DND-41 (cell line): ENCODE measurements around the gene ENTREP1.

Experiments
- ATAC-seq: fragments of 200-7000 bp; cut with Tn5 transposase; 3 replicates; pipeline ENCODE4 v1.9.1; 2021; ENCODE audit warnings: low read depth; ENCODE audit not compliant: insufficient read depth
- DNase-seq: peaks from one replicate; pipeline ENCODE4 v3.0.0-alpha.2; 2020
- H2AFZ ChIP-seq: 2 replicates; pipeline ENCODE4 v1.6.0; 2012; ENCODE audit warnings: low read depth, low read length
- H3K27ac ChIP-seq: 2 replicates; pipeline ENCODE4 v1.5.1; 2012; ENCODE audit warnings: low read length, inconsistent platforms
- H3K27me3 ChIP-seq: fragments of 200-600 bp; sonication (generic); 2 replicates; pipeline ENCODE4 v1.6.0; 2012; ENCODE audit warnings: low read length, mild to moderate bottlenecking, inconsistent platforms; ENCODE audit not compliant: insufficient read depth, poor library complexity
- H3K36me3 ChIP-seq: 2 replicates; pipeline ENCODE4 v1.5.1; 2012; ENCODE audit warnings: low read length, inconsistent platforms; ENCODE audit not compliant: insufficient read depth
- H3K4me1 ChIP-seq: 2 replicates; pipeline ENCODE4 v1.5.1; 2012; ENCODE audit warnings: mild to moderate bottlenecking, low read length; ENCODE audit not compliant: insufficient read depth
- H3K4me2 ChIP-seq: 2 replicates; pipeline ENCODE4 v1.6.0; 2012; ENCODE audit warnings: mild to moderate bottlenecking, moderate library complexity, low read length, inconsistent platforms; ENCODE audit not compliant: insufficient read depth
- H3K4me3 ChIP-seq, 2 experiments: fragments of 200-600 bp in 1 of 2; shearing (Covaris generic) in 1 of 2; 2 replicates each; pipeline ENCODE4 v1.5.1; 2012 to 2016; ENCODE audit warnings: inconsistent platforms in 2 of 2, low read length in 2 of 2, mild to moderate bottlenecking in 2 of 2, low read depth in 1 of 2, moderate library complexity in 1 of 2
- H3K79me2 ChIP-seq: 2 replicates; pipeline ENCODE4 v1.6.0; 2012; ENCODE audit warnings: low read length, inconsistent platforms; ENCODE audit not compliant: insufficient read depth
- H3K9ac ChIP-seq: 2 replicates; pipeline ENCODE4 v1.6.0; 2012; ENCODE audit warnings: low read depth, mild to moderate bottlenecking, inconsistent platforms, low read length, moderate library complexity
- H3K9me3 ChIP-seq: 2 replicates; pipeline ENCODE4 v1.5.1; 2012; ENCODE audit warnings: low read length, moderate library complexity, mild to moderate bottlenecking, inconsistent platforms; ENCODE audit not compliant: insufficient read depth, severe bottlenecking
- H4K20me1 ChIP-seq: 2 replicates; pipeline ENCODE4 v1.6.0; 2012; ENCODE audit warnings: low read length; ENCODE audit not compliant: insufficient read depth
- EZH2 ChIP-seq: IDR thresholded peaks from 3 replicates; pipeline ENCODE4 v1.6.1; 2012; ENCODE audit warnings: borderline replicate concordance, low read depth, mild to moderate bottlenecking, moderate library complexity, low read length, inconsistent platforms; ENCODE audit not compliant: severe bottlenecking
- TF ChIP-seq, protein P1 (sequence below): IDR thresholded peaks from 2 replicates; pipeline ENCODE4 v1.5.1; 2012; ENCODE audit warnings: borderline replicate concordance, low read length, moderate library complexity, mild to moderate bottlenecking; ENCODE audit not compliant: poor library complexity, severe bottlenecking; ENCODE audit errors: extremely low read depth

Gene ENTREP1

DNA sequence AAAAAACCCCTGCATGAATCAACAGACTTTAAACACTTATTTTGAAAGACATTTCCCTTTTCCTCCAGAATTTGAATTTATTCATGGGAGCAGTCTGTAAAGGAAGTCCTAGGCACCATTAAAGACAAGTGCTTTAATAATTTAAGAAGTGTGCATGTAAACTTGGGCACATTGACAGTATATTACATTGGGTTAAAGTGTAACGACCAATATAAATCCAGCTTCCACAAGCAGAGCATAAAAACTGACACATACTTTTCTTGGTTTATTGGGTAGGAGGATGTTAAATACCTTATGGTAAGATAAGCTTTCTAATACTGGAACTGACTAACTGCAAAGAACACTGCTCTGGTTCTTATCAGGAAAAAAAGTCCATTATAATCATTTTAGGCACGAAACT, 1.2 kb upstream of the ENTREP1 start:
- no peak overlapping the region for H3K27ac ChIP-seq
- H3K4me1 ChIP-seq, result no peaks in the 10 kb centered on the region
- H3K9me3 ChIP-seq, result no peaks in the 10 kb centered on the region
- no peak overlapping the region for H3K9ac ChIP-seq
- no peak for ATAC-seq
- H2AFZ ChIP-seq, result no peak overlapping the region
- no peaks in the 10 kb centered on the region for H4K20me1 ChIP-seq
- no peaks in the 10 kb centered on the region for H3K79me2 ChIP-seq
- no peaks in the 10 kb centered on the region for H3K36me3 ChIP-seq
- TF ChIP-seq, protein P1, sequence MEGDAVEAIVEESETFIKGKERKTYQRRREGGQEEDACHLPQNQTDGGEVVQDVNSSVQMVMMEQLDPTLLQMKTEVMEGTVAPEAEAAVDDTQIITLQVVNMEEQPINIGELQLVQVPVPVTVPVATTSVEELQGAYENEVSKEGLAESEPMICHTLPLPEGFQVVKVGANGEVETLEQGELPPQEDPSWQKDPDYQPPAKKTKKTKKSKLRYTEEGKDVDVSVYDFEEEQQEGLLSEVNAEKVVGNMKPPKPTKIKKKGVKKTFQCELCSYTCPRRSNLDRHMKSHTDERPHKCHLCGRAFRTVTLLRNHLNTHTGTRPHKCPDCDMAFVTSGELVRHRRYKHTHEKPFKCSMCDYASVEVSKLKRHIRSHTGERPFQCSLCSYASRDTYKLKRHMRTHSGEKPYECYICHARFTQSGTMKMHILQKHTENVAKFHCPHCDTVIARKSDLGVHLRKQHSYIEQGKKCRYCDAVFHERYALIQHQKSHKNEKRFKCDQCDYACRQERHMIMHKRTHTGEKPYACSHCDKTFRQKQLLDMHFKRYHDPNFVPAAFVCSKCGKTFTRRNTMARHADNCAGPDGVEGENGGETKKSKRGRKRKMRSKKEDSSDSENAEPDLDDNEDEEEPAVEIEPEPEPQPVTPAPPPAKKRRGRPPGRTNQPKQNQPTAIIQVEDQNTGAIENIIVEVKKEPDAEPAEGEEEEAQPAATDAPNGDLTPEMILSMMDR, result no peak
- no peak for TF ChIP-seq EZH2
- H3K4me2 ChIP-seq, result no peak overlapping the region
- no peak for DNase-seq
- H3K27me3 ChIP-seq, result no peaks in the 10 kb centered on the region
- no peak overlapping the region for H3K4me3 ChIP-seq

DNA sequence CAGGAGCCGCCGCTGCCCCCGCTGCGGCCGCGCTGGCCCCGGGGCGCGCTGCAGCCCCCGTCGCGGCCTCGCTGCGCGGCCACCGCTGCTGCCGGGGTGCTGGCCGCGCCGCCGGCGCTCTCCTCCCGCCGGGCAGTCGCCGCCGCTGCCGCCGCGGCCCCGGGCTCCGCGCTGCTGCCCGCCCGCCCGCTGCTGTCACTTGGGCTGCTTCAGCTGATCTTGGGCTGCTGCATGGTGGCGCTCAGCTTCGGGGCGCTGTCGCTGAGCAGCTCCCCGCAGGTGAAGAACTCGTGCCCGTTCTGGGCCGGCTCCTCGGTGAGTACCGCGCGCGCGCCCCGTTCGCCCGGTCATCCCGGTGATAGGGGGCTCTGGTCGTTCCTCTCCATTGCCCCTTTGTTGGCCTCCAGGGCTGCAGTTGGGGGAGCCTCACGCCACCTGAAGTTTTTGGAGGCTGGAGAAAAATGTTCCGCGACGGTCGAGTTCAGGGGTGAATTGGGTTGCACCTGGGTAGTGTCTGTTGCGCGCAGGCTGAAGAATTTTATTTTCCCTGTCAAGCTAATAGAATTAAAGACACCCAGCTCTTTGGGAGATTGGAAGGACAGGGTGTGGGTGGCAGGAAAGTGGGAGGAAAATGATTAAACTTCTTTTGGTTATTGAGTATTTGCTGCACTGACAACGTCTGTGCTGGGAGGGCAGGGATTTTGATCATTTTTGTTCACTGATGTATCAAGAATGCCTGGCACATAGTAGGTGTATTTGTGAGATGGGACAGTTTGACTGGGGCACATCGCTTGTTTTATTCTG, 596 bp downstream of the ENTREP1 start:
- Histone ChIP-seq H3K36me3 (no peaks in the 10 kb centered on the region), H3K4me2 (no peak overlapping the region), H4K20me1 (no peaks in the 10 kb centered on the region), H3K9me3 (no peaks in the 10 kb centered on the region), H2AFZ (no peak overlapping the region), H3K4me1 (no peaks in the 10 kb centered on the region), H3K4me3 (no peak overlapping the region), H3K9ac (no peak overlapping the region), H3K27me3 (no peaks in the 10 kb centered on the region), H3K79me2 (no peaks in the 10 kb centered on the region), H3K27ac (no peak overlapping the region)
- no peak for TF ChIP-seq EZH2
- TF ChIP-seq, protein P1, result no peak
- ATAC-seq, result no peak
- DNase-seq, result no peak

DNA sequence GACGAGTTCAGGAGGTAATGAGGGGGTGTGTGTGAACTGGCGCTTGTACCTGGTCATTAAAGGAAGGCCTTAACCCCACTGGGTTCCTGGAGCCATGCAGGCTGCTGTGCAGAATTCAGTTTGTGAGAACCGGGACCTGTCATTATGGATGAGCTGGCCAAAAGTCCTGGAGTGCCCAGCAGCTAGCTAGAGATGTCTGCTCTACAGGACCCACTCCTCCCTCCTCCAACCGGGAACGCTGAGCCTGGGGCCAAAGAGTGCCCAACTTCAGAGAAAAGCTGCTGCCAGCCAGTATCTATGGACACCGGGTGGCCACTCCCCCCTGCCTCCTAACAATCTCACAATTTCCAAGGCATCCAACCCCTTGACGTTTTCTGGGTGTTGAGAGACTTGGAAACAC, 1.2 kb downstream of the ENTREP1 start:
- no peaks in the 10 kb centered on the region for H4K20me1 ChIP-seq
- no peak overlapping the region for H2AFZ ChIP-seq
- no peak overlapping the region for H3K9ac ChIP-seq
- no peaks in the 10 kb centered on the region for H3K36me3 ChIP-seq
- no peak for DNase-seq
- no peak overlapping the region for H3K27ac ChIP-seq
- H3K4me2 ChIP-seq, result no peak overlapping the region
- no peak overlapping the region for H3K4me3 ChIP-seq
- H3K4me1 ChIP-seq, result no peaks in the 10 kb centered on the region
- ATAC-seq, result no peak
- TF ChIP-seq, protein P1, result no peak
- TF ChIP-seq EZH2, result no peak
- no peaks in the 10 kb centered on the region for H3K79me2 ChIP-seq
- no peaks in the 10 kb centered on the region for H3K27me3 ChIP-seq
- H3K9me3 ChIP-seq, result no peaks in the 10 kb centered on the region
